HG03064 (cell line): ENCODE results near the gene ZC3H18.

Source experiments
- ATAC-seq: cut with Tn5 transposase; IDR thresholded peaks from one replicate; pipeline ENCODE4 v1.9.1; 2021; ENCODE audit warnings: low read depth; ENCODE audit not compliant: unreplicated experiment

ZC3H18 gene

GRCh38 chr16:88634994-88635670, 64.9 kb downstream of the ZC3H18 start:
- ATAC-seq = no peak

- no peak for ATAC-seq
Observed at GRCh38 chr16:88635671-88636319, 65.6 kb downstream of the ZC3H18 start.

GRCh38 chr16:88636488-88637265, 66.5 kb downstream of the ZC3H18 start:
- no peak for ATAC-seq

- no peak for ATAC-seq
Observed at GRCh38 chr16:88638323-88639230, 68.4 kb downstream of the ZC3H18 start, which contains the start of gene IL17C. Gene IL17C (plus strand): TSS chr16:88638572. CDS start chr16:88638642, 70 bp downstream.

GRCh38 chr16:88639231-88640038, 69.2 kb downstream of the ZC3H18 start:
- no peak for ATAC-seq

GRCh38 chr16:88640039-88640495, 69.9 kb downstream of the ZC3H18 start:
- ATAC-seq = no peak

GRCh38 chr16:88640498-88641247, 70.5 kb downstream of the ZC3H18 start:
- ATAC-seq = no peak

GRCh38 chr16:88642881-88643643, 72.9 kb downstream of the ZC3H18 start:
- no peak for ATAC-seq

- ATAC-seq = no peak
Observed at GRCh38 chr16:88643644-88643932, 73.4 kb downstream of the ZC3H18 start.

GRCh38 chr16:88645455-88645854, 75.3 kb downstream of the ZC3H18 start:
- ATAC-seq = no peak

GRCh38 chr16:88645941-88646340, 75.7 kb downstream of the ZC3H18 start:
- ATAC-seq = no peak

GRCh38 chr16:88646345-88647034, 76.3 kb downstream of the ZC3H18 start:
- ATAC-seq = no peak

- no peak for ATAC-seq
Observed at GRCh38 chr16:88647178-88648070, 77.2 kb downstream of the ZC3H18 start.

GRCh38 chr16:88649195-88649923, 79.2 kb downstream of the ZC3H18 start:
- ATAC-seq = no peak

- no peak for ATAC-seq
Observed at GRCh38 chr16:88649924-88650748, 79.9 kb downstream of the ZC3H18 start.
